B cell (primary cell): ENCODE results near the gene STAT1. TPM values are rescaled to one million over a fixed set of nuclear protein-coding genes. Genes with fewer than 3 reads are reported as not detected.

Experiments used
- ATAC-seq: fragments of 200-7000 bp; cut with Tn5 transposase; one replicate; pipeline ENCODE4 v1.10.0; 2021; ENCODE audit warnings: low read depth, mild to moderate bottlenecking, moderate number of reproducible peaks, moderate library complexity
- CTCF ChIA-PET: fragments of 350-600 bp; sonication (Branson Sonifier 250); formaldehyde crosslinking; loops from one replicate; lab custom pipeline; 2021; ENCODE audit warnings: antibody characterized with exemption, inconsistent platforms; lab: Charles Lee
- POLR2A ChIA-PET: fragments of 350-600 bp; sonication (Branson Sonifier 250); formaldehyde crosslinking; loops from one replicate; lab custom pipeline; 2021; ENCODE audit warnings: antibody characterized with exemption; lab: Charles Lee
- DNase-seq: peaks from one replicate; pipeline ENCODE4 v3.0.0; 2013
- H2AFZ ChIP-seq: 2 replicates; pipeline ENCODE4 v1.6.1; 2012; ENCODE audit warnings: mild to moderate bottlenecking, low read depth, low read length; ENCODE audit not compliant: insufficient read depth, poor library complexity, severe bottlenecking
- H3K27ac ChIP-seq, 2 donors: 1 replicate in 1 of 2; 2 replicates in 1 of 2; pipeline ENCODE4 v1.5.1; 2012 to 2013; ENCODE audit warnings: low read length in 2 of 2, mild to moderate bottlenecking in 2 of 2, moderate library complexity in 1 of 2
- H3K27me3 ChIP-seq, 4 experiments: fragments of 200-600 bp in 1 of 4; sonication (generic) in 1 of 4; replicated peaks in 1 of 4; 1 replicate in 2 of 4; 2 replicates in 2 of 4; pipeline versions ENCODE4 v1.6.1 to v1.7.0; 2013 to 2016; ENCODE audit warnings: low read length in 3 of 4, mild to moderate bottlenecking in 2 of 4, mixed read lengths in 1 of 4, moderate library complexity in 1 of 4; ENCODE audit not compliant: insufficient read depth in 4 of 4, control insufficient read depth in 3 of 4; ENCODE audit errors: control extremely low read depth in 1 of 4
- H3K36me3 ChIP-seq, 2 experiments: replicated peaks in 1 of 2; 1 replicate in 1 of 2; 2 replicates in 1 of 2; pipeline versions ENCODE4 v1.6.1 to v1.7.1; 2013; ENCODE audit warnings: low read length in 1 of 2; ENCODE audit not compliant: insufficient read depth in 2 of 2, control insufficient read depth in 1 of 2; ENCODE audit errors: control extremely low read depth in 1 of 2, extremely low read depth in 1 of 2
- H3K4me1 ChIP-seq, 2 donors: fragments of 200-600 bp in 1 of 2; sonication (generic) in 1 of 2; 1 replicate in 1 of 2; 2 replicates in 1 of 2; pipeline versions ENCODE4 v1.5.1 to v1.6.1; 2013 to 2017; ENCODE audit warnings: low read length in 2 of 2; ENCODE audit not compliant: control insufficient read depth in 2 of 2, insufficient read depth in 2 of 2
- H3K4me2 ChIP-seq: replicated peaks from 2 replicates; pipeline ENCODE3; 2012; ENCODE audit warnings: mild to moderate bottlenecking, low read depth, low read length; ENCODE audit not compliant: poor library complexity, severe bottlenecking
- H3K4me3 ChIP-seq, 5 experiments: fragments of 200-600 bp in 1 of 5; sonication (generic) in 1 of 5; 1 replicate in 3 of 5; 2 replicates in 2 of 5; pipeline versions ENCODE4 v1.5.1 to v1.7.0; 2011 to 2016; ENCODE audit warnings: low read length in 4 of 5, mild to moderate bottlenecking in 4 of 5, low read depth in 2 of 5, control low read depth in 1 of 5, moderate library complexity in 1 of 5; ENCODE audit not compliant: insufficient read depth in 1 of 5; ENCODE audit errors: control extremely low read depth in 1 of 5, extremely low read depth in 1 of 5
- H3K79me2 ChIP-seq: fragments of 200-600 bp; sonication (generic); one replicate; pipeline ENCODE4 v1.6.0; 2016; ENCODE audit warnings: low read length; ENCODE audit not compliant: control insufficient read depth, insufficient read depth
- H3K9ac ChIP-seq: fragments of 200-600 bp; sonication (generic); 2 replicates; pipeline ENCODE4 v1.6.1; 2017; ENCODE audit warnings: mild to moderate bottlenecking, low read length, moderate library complexity
- H3K9me3 ChIP-seq, 3 donors: one replicate each; pipeline versions ENCODE4 v1.6.1 to v1.7.1; 2013; ENCODE audit warnings: low read length in 2 of 3; ENCODE audit not compliant: control insufficient read depth in 2 of 3, insufficient read depth in 1 of 3; ENCODE audit errors: control extremely low read depth in 1 of 3
- H4K20me1 ChIP-seq: 2 replicates; pipeline ENCODE4 v1.6.0; 2012; ENCODE audit warnings: mild to moderate bottlenecking, low read length; ENCODE audit not compliant: insufficient read depth, control insufficient read depth, poor library complexity, severe bottlenecking
- H3K27ac Mint-ChIP-seq: one replicate; pipeline ENCODE4 v1.8.0; 2021; ENCODE audit warnings: mixed read lengths
- H3K27me3 Mint-ChIP-seq: one replicate; pipeline ENCODE4 v1.8.0; 2021; ENCODE audit warnings: mixed read lengths
- H3K4me1 Mint-ChIP-seq: one replicate; pipeline ENCODE4 v1.8.0; 2021; ENCODE audit warnings: mixed read lengths
- H3K4me3 Mint-ChIP-seq: one replicate; pipeline ENCODE4 v1.8.0; 2021; ENCODE audit warnings: mixed read lengths
- H3K9me3 Mint-ChIP-seq: one replicate; pipeline ENCODE4 v1.8.0; 2022; ENCODE audit warnings: mixed read lengths; ENCODE audit not compliant: insufficient read depth
- CTCF ChIP-seq: fragments of 200-600 bp; IDR thresholded peaks from one replicate; pipeline ENCODE4 v1.8.0; 2022; ENCODE audit warnings: antibody characterized with exemption, mild to moderate bottlenecking
- EZH2 ChIP-seq: IDR thresholded peaks from 2 replicates; pipeline ENCODE4 v1.6.1; 2012; ENCODE audit warnings: borderline replicate concordance, low read depth, mild to moderate bottlenecking, moderate library complexity, low read length; ENCODE audit not compliant: insufficient read depth, poor library complexity, severe bottlenecking
- WGBS: methylation state at CpG from one replicate; pipeline ENCODE4 v1.1.5; 2013; ENCODE audit warnings: missing lambda C conversion rate; ENCODE audit not compliant: insufficient coverage; 5-methylcytosine and 5-hydroxymethylcytosine counted together
- intact Hi-C: fragments of 100-400 bp; cut with micrococcal nuclease; formaldehyde crosslinking; loops from one replicate; pipeline ENCODE4 v1.10.0; 2022
- polyA plus RNA-seq: library from polyadenylated mRNA; depleted of rRNA; stranded (reverse); fragments of >200 nt; gene quantifications from 2 replicates; pipeline ENCODE4 v1.2.3, GENCODE V29; 2012
- total RNA-seq, 2 donors: library from RNA; stranded (reverse); fragments of 120-200 nt in 1 of 2; gene quantifications; 1 replicate in 1 of 2; 2 replicates in 1 of 2; pipeline versions ENCODE4 v1.2.3 to v1.2.4, GENCODE V29; 2013 to 2022

Gene STAT1
- total and polyA plus RNA-seq, 2 donors (not counting 1 experiment from before 2014, with no cell fraction given) = 20.5 to 50.9 TPM

GRCh38 chr2:190987938-190988337, 26.0 kb downstream of the STAT1 start:
- H3K27ac Mint-ChIP-seq = no peak overlapping the region
- intact Hi-C loops = no loop called here
- Histone ChIP-seq H2AFZ (no peak overlapping the region), H3K79me2 (no peaks in the 10 kb centered on the region), H3K27me3 (no peaks in the 10 kb centered on the region), H3K9ac (no peak overlapping the region), H3K4me1 (no peaks in the 10 kb centered on the region), H3K36me3 (peaks cover 12 to 96% of the 10 kb centered on the region in 2 experiments), H3K9me3 (peaks cover 0 to 4% (median 0%) of the 10 kb centered on the region in 3 donors), H3K4me3 (no peak overlapping the region), H4K20me1 (no peaks in the 10 kb centered on the region), H3K4me2 (no peak overlapping the region), H3K27ac (no peak overlapping the region)
- no peak overlapping the region for H3K4me3 Mint-ChIP-seq
- H3K4me1 Mint-ChIP-seq = no peaks in the 10 kb centered on the region
- CTCF ChIA-PET = interaction anchor here (0.7 kb wide), 1 partner anchor 9 kb away, joined by 3 read pairs; no protein-coding TSS in a partner anchor
- H3K9me3 Mint-ChIP-seq = no peaks in the 10 kb centered on the region
- no peak for TF ChIP-seq EZH2
- TF ChIP-seq CTCF = no peak
- POLR2A ChIA-PET = no interaction called here
- ATAC-seq (no peak), DNase-seq (no peak)
- H3K27me3 Mint-ChIP-seq = no peaks in the 10 kb centered on the region
- 100% methylated on average over 5 of the region's 5 CpGs for WGBS

GRCh38 chr2:190987116-190987515, 26.9 kb downstream of the STAT1 start:
- Histone ChIP-seq H3K79me2 (no peaks in the 10 kb centered on the region), H3K27me3 (no peaks in the 10 kb centered on the region), H3K4me3 (no peak overlapping the region), H3K9me3 (peaks cover 0 to 4% (median 0%) of the 10 kb centered on the region in 3 donors), H3K36me3 (peaks cover 15 to 98% of the 10 kb centered on the region in 2 experiments), H2AFZ (no peak overlapping the region), H3K4me1 (no peaks in the 10 kb centered on the region), H3K9ac (no peak overlapping the region), H3K27ac (no peak overlapping the region), H3K4me2 (no peak overlapping the region), H4K20me1 (no peaks in the 10 kb centered on the region)
- TF ChIP-seq CTCF (no peak), EZH2 (no peak)
- intact Hi-C loops = no loop called here
- no peak for DNase-seq
- ATAC-seq = no peak
- H3K27me3 Mint-ChIP-seq = no peaks in the 10 kb centered on the region
- ChIA-PET CTCF (interaction anchor here (0.7 kb wide), 1 partner anchor 9 kb away, joined by 3 read pairs; no protein-coding TSS in a partner anchor), POLR2A (no interaction called here)
- no peaks in the 10 kb centered on the region for H3K9me3 Mint-ChIP-seq
- WGBS = 100% methylated on average over 1 of the region's 1 CpG
- peaks cover 2% of the 10 kb centered on the region for H3K4me1 Mint-ChIP-seq
- H3K4me3 Mint-ChIP-seq = no peak overlapping the region
- H3K27ac Mint-ChIP-seq = no peak overlapping the region
